HG02623 (cell line): Measurements from ENCODE around the gene TBC1D10A.

ENCODE experiments used
- ATAC-seq: cut with Tn5 transposase; IDR thresholded peaks from one replicate; pipeline ENCODE4 v1.9.1; 2021; ENCODE audit warnings: moderate library complexity; ENCODE audit not compliant: unreplicated experiment

TBC1D10A gene

GRCh38 chr22:30286813-30287647 lies 39.7 kb downstream of the TBC1D10A start:
- no peak for ATAC-seq

GRCh38 chr22:30286331-30286730 lies 40.4 kb downstream of the TBC1D10A start:
- no peak for ATAC-seq

GRCh38 chr22:30285846-30286200 lies 40.9 kb downstream of the TBC1D10A start:
- no peak for ATAC-seq

- no peak for ATAC-seq
These were observed 41.4 kb downstream of the TBC1D10A start for GRCh38 chr22:30285176-30285845.

- no peak for ATAC-seq
These were observed 42.1 kb downstream of the TBC1D10A start for GRCh38 chr22:30284666-30285065.

- ATAC-seq = no peak
These were observed 42.6 kb downstream of the TBC1D10A start for GRCh38 chr22:30284172-30284571.

- ATAC-seq = no peak
These were observed 43.4 kb downstream of the TBC1D10A start for GRCh38 chr22:30283342-30283741.

GRCh38 chr22:30282616-30283046 lies 44.1 kb downstream of the TBC1D10A start:
- no peak for ATAC-seq

GRCh38 chr22:30280505-30280904 lies 46.2 kb downstream of the TBC1D10A start:
- no peak for ATAC-seq

- ATAC-seq = no peak
These were observed 46.8 kb downstream of the TBC1D10A start for GRCh38 chr22:30279932-30280331.

GRCh38 chr22:30279046-30279788 lies 47.5 kb downstream of the TBC1D10A start:
- no peak for ATAC-seq

GRCh38 chr22:30277547-30278344 lies 49.0 kb downstream of the TBC1D10A start:
- no peak for ATAC-seq

GRCh38 chr22:30276039-30276438 lies 50.7 kb downstream of the TBC1D10A start:
- no peak for ATAC-seq

GRCh38 chr22:30275625-30276024 lies 51.1 kb downstream of the TBC1D10A start:
- no peak for ATAC-seq

- ATAC-seq = no peak
These were observed 52.3 kb downstream of the TBC1D10A start for GRCh38 chr22:30274437-30274812.

- ATAC-seq = no peak
These were observed 52.9 kb downstream of the TBC1D10A start for GRCh38 chr22:30273711-30274436.

- no peak for ATAC-seq
These were observed 53.8 kb downstream of the TBC1D10A start for GRCh38 chr22:30272781-30273601.

- no peak for ATAC-seq
These were observed 55.9 kb downstream of the TBC1D10A start for GRCh38 chr22:30270832-30271231.

GRCh38 chr22:30268331-30268730 lies 58.4 kb downstream of the TBC1D10A start:
- ATAC-seq = no peak
